Measurements from ENCODE around the gene CCNK.

CCNK gene

GRCh38 chr14:99507860-99508640 lies 26.8 kb downstream of the CCNK start:
- no peaks in the 10 kb centered on the region for H3K36me3 ChIP-seq (ENCODE audit: control insufficient read depth, insufficient read depth, low read length)
- no peak overlapping the region for H2AFZ ChIP-seq
- no peak overlapping the region for H3K4me3 ChIP-seq (ENCODE audit: low read depth, low read length)
- H3K27ac ChIP-seq, result no peak overlapping the region
- no peaks in the 10 kb centered on the region for H3K4me1 ChIP-seq
- no peaks in the 10 kb centered on the region for H3K79me2 ChIP-seq
- no peaks in the 10 kb centered on the region for H3K9me3 ChIP-seq (ENCODE audit: control insufficient read depth, low read length)
- TF ChIP-seq CTCF (IDR thresholded peaks at IDR 0.05), result no peak
- H3K9ac ChIP-seq, result no peak overlapping the region
- no peaks in the 10 kb centered on the region for H3K27me3 ChIP-seq (ENCODE audit: control insufficient read depth, insufficient read depth, low read length)
- no peak overlapping the region for H3K4me2 ChIP-seq (ENCODE audit: low read length)

GRCh38 chr14:99508896-99509629 lies 27.9 kb downstream of the CCNK start:
- H3K9me3 ChIP-seq (ENCODE audit: control insufficient read depth, low read length), result no peaks in the 10 kb centered on the region
- no peak overlapping the region for H3K4me2 ChIP-seq (ENCODE audit: low read length)
- H3K36me3 ChIP-seq (ENCODE audit: control insufficient read depth, insufficient read depth, low read length), result no peaks in the 10 kb centered on the region
- no peak for TF ChIP-seq CTCF (IDR thresholded peaks at IDR 0.05)
- H3K27me3 ChIP-seq (ENCODE audit: control insufficient read depth, insufficient read depth, low read length), result no peaks in the 10 kb centered on the region
- no peak overlapping the region for H3K9ac ChIP-seq
- no peaks in the 10 kb centered on the region for H3K79me2 ChIP-seq
- no peak overlapping the region for H3K4me3 ChIP-seq (ENCODE audit: low read depth, low read length)
- H2AFZ ChIP-seq, result no peak overlapping the region
- no peaks in the 10 kb centered on the region for H3K4me1 ChIP-seq
- H3K27ac ChIP-seq, result no peak overlapping the region

GRCh38 chr14:99509871-99510555 lies 28.8 kb downstream of the CCNK start:
- H3K27ac ChIP-seq, result no peak overlapping the region
- no peaks in the 10 kb centered on the region for H3K79me2 ChIP-seq
- no peak overlapping the region for H2AFZ ChIP-seq
- no peak for TF ChIP-seq CTCF (IDR thresholded peaks at IDR 0.05)
- no peak overlapping the region for H3K4me3 ChIP-seq (ENCODE audit: low read depth, low read length)
- H3K36me3 ChIP-seq (ENCODE audit: control insufficient read depth, insufficient read depth, low read length), result no peaks in the 10 kb centered on the region
- no peaks in the 10 kb centered on the region for H3K9me3 ChIP-seq (ENCODE audit: control insufficient read depth, low read length)
- no peak overlapping the region for H3K4me2 ChIP-seq (ENCODE audit: low read length)
- H3K4me1 ChIP-seq, result no peaks in the 10 kb centered on the region
- H3K9ac ChIP-seq, result no peak overlapping the region
- H3K27me3 ChIP-seq (ENCODE audit: control insufficient read depth, insufficient read depth, low read length), result no peaks in the 10 kb centered on the region

GRCh38 chr14:99510556-99511139 lies 29.4 kb downstream of the CCNK start:
- Histone ChIP-seq H2AFZ (no peak overlapping the region), H3K36me3 (ENCODE audit: control insufficient read depth, insufficient read depth, low read length) (no peaks in the 10 kb centered on the region), H3K27me3 (ENCODE audit: control insufficient read depth, insufficient read depth, low read length) (no peaks in the 10 kb centered on the region), H3K4me1 (no peaks in the 10 kb centered on the region), H3K9me3 (ENCODE audit: control insufficient read depth, low read length) (no peaks in the 10 kb centered on the region), H3K79me2 (no peaks in the 10 kb centered on the region), H3K27ac (no peak overlapping the region), H3K4me2 (ENCODE audit: low read length) (no peak overlapping the region), H3K4me3 (ENCODE audit: low read depth, low read length) (no peak overlapping the region), H3K9ac (no peak overlapping the region)
- no peak for TF ChIP-seq CTCF (IDR thresholded peaks at IDR 0.05)
